ENCODE measurements around the gene MED12L.

DNA sequence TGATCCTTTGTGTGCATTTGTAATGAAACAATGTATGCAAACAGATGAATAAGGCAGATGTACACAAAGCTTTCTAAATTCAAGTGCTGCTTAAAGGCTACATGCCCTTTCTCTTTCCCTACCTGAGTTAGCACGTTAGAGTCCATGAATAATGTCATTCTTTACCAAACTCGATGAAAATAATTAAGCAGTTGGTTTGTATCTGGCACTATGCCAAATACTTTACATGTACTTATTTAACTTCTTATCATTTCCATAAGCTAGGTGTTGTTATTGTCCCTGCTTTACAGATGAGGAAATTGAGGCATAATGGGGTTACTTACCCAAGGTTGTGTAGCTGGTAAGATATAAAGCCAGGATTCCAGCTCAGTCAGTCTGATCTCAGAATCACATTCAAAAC is 115.1 kb downstream of the MED12L start:
- TF ChIP-seq, protein P1, sequence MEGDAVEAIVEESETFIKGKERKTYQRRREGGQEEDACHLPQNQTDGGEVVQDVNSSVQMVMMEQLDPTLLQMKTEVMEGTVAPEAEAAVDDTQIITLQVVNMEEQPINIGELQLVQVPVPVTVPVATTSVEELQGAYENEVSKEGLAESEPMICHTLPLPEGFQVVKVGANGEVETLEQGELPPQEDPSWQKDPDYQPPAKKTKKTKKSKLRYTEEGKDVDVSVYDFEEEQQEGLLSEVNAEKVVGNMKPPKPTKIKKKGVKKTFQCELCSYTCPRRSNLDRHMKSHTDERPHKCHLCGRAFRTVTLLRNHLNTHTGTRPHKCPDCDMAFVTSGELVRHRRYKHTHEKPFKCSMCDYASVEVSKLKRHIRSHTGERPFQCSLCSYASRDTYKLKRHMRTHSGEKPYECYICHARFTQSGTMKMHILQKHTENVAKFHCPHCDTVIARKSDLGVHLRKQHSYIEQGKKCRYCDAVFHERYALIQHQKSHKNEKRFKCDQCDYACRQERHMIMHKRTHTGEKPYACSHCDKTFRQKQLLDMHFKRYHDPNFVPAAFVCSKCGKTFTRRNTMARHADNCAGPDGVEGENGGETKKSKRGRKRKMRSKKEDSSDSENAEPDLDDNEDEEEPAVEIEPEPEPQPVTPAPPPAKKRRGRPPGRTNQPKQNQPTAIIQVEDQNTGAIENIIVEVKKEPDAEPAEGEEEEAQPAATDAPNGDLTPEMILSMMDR (IDR thresholded peaks at IDR 0.05; ENCODE audit: poor library complexity, severe bottlenecking) = no peak
- no peak for TF ChIP-seq EZH2 (IDR thresholded peaks at IDR 0.05; ENCODE audit: borderline replicate concordance, insufficient read depth, low read length, poor library complexity, severe bottlenecking)
- TF ChIP-seq SMC3 (conservative IDR thresholded peaks at IDR 0.05; ENCODE audit: poor library complexity) = no peak
- no peak for TF ChIP-seq RAD21 (conservative IDR thresholded peaks at IDR 0.05)
- no peak for TF ChIP-seq POLR2AphosphoS5 (IDR thresholded peaks at IDR 0.05)
- TF ChIP-seq MXI1 (conservative IDR thresholded peaks at IDR 0.05; ENCODE audit: poor library complexity, severe bottlenecking) = no peak
